Daoy (cell line): ENCODE results near the gene PPP4R1. TPM values are rescaled to one million over a fixed set of nuclear protein-coding genes. Genes with fewer than 3 reads are reported as not detected.
A peak's percentile ranks its signal among the peaks of the same experiment; 100 is the strongest.

Experiments
- DNase-seq: peaks from one replicate; pipeline ENCODE4 v3.0.0-alpha.2; 2015; ENCODE audit warnings: low read depth
- total RNA-seq: library from RNA; depleted of rRNA; stranded (reverse); fragments of >200 nt; shearing (Covaris generic); gene quantifications from 2 replicates; pipeline ENCODE4 v1.2.3, GENCODE V29; 2014

PPP4R1 gene
- total RNA-seq, 1 experiment from 2014 or later = 31.0 TPM

GRCh38 chr18:9546468-9546867 lies 67.9 kb downstream of the PPP4R1 start:
- no peak for DNase-seq

GRCh38 chr18:9545029-9545428 lies 69.3 kb downstream of the PPP4R1 start:
- no peak for DNase-seq

GRCh38 chr18:9542924-9543323 lies 71.4 kb downstream of the PPP4R1 start:
- no peak for DNase-seq

GRCh38 chr18:9539938-9540337 lies 74.4 kb downstream of the PPP4R1 start:
- DNase-seq = no peak

GRCh38 chr18:9539283-9539682 lies 75.1 kb downstream of the PPP4R1 start:
- peak; percentile 11 for DNase-seq

- DNase-seq = no peak
Observed at GRCh38 chr18:9537677-9538076, 76.7 kb downstream of the PPP4R1 start.

- DNase-seq = no peak
Observed at GRCh38 chr18:9536354-9537152, 77.8 kb downstream of the PPP4R1 start.

- no peak for DNase-seq
Observed at GRCh38 chr18:9535430-9535991, 78.8 kb downstream of the PPP4R1 start.

GRCh38 chr18:9534844-9535243 lies 79.5 kb downstream of the PPP4R1 start:
- no peak for DNase-seq

- no peak for DNase-seq
Observed at GRCh38 chr18:9531791-9532410, 82.5 kb downstream of the PPP4R1 start.

- DNase-seq = no peak
Observed at GRCh38 chr18:9530226-9531009, 83.9 kb downstream of the PPP4R1 start.

GRCh38 chr18:9526458-9526857 lies 87.9 kb downstream of the PPP4R1 start:
- DNase-seq = no peak

GRCh38 chr18:9522952-9523351 lies 91.4 kb downstream of the PPP4R1 start:
- no peak for DNase-seq

GRCh38 chr18:9521770-9522169 lies 92.6 kb downstream of the PPP4R1 start:
- DNase-seq = no peak

GRCh38 chr18:9520666-9521065 lies 93.7 kb downstream of the PPP4R1 start:
- no peak for DNase-seq

GRCh38 chr18:9519399-9519798 lies 95.0 kb downstream of the PPP4R1 start:
- no peak for DNase-seq

GRCh38 chr18:9517869-9518268 lies 96.5 kb downstream of the PPP4R1 start:
- DNase-seq = no peak

- DNase-seq = no peak
Observed at GRCh38 chr18:9516437-9517064, 97.8 kb downstream of the PPP4R1 start.

- DNase-seq = no peak
Observed at GRCh38 chr18:9513971-9514512, 100.3 kb downstream of the PPP4R1 start.

- DNase-seq = no peak
Observed at GRCh38 chr18:9508446-9509025, 105.8 kb downstream of the PPP4R1 start.

- DNase-seq = no peak
Observed at GRCh38 chr18:9507565-9508088, 106.7 kb downstream of the PPP4R1 start.
